Measurements from ENCODE around the gene CFAP46.
"Not testable (repeated sequence)": the region's sequence is repeated elsewhere in the genome, so short reads cannot be mapped to it uniquely, and the experiment has no call there.

CFAP46 gene

GRCh38 chr10:132826524-132827422 lies 115.6 kb downstream of the CFAP46 start:
- H3K4me2 ChIP-seq (ENCODE audit: low read depth, low read length, poor library complexity, severe bottlenecking), result no peak overlapping the region

DNA sequence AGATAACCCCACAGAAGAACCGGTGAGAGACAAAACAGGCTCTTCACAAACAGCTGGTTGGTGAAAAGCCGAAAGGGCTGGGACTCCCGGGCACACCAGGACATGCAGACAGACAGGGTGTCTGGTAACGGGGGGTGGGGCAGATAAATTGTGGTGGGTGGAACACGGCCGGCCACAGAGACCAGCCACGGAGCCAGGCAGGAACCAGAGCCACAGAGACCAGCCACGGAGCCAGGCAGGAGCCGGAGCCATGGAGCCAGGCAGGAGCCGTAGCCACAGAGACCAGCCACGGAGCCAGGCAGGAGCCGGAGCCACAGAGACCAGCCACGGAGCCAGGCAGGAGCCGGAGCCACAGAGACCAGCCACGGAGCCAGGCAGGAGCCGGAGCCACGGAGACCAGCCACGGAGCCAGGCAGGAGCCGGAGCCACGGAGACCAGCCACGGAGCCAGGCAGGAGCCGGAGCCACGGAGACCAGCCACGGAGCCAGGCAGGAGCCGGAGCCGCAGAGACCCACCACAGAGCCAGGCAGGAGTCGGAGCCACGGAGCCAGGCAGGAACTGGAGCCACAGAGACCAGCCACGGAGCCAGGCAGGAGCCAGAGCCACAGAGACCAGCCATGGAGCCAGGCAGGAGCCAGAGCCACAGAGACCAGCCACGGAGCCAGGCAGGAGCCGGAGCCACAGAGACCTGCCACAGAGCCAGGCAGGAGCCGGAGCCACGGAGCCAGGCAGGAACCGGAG lies 116.4 kb downstream of the CFAP46 start:
- not testable (repeated sequence) for H3F3A ChIP-seq (ENCODE audit: low read depth); H3K4me2 ChIP-seq (ENCODE audit: low read depth, low read length, poor library complexity, severe bottlenecking); H3K4me3 ChIP-seq (ENCODE audit: low read length, poor library complexity, severe bottlenecking); H4K20me1 ChIP-seq (ENCODE audit: insufficient read depth, low read length, poor library complexity, severe bottlenecking); H3K79me2 ChIP-seq (ENCODE audit: insufficient read depth, low read length); H3K4me1 ChIP-seq (ENCODE audit: insufficient read depth, low read length, poor library complexity, severe bottlenecking); H3K27me3 ChIP-seq (ENCODE audit: insufficient read depth, low read length, poor library complexity, severe bottlenecking); H2AFZ ChIP-seq (ENCODE audit: low read length); H3K9ac ChIP-seq (ENCODE audit: low read depth, low read length, poor library complexity, severe bottlenecking); H3K9me2 ChIP-seq (replicated peaks; ENCODE audit: low read depth, low read length); H3K36me3 ChIP-seq (ENCODE audit: insufficient read depth, low read length); H3K9me3 ChIP-seq (ENCODE audit: insufficient read depth, low read depth, low read length)

More at GRCh38 chr10:132826524-132827422, 115.6 kb downstream of the CFAP46 start:
- H3K79me2 ChIP-seq (ENCODE audit: insufficient read depth, low read length), result no peaks in the 10 kb centered on the region
- no peaks in the 10 kb centered on the region for H3K27me3 ChIP-seq (ENCODE audit: insufficient read depth, low read length, poor library complexity, severe bottlenecking)
- H3K4me1 ChIP-seq (ENCODE audit: insufficient read depth, low read length, poor library complexity, severe bottlenecking), result no peaks in the 10 kb centered on the region
- H3K9me2 ChIP-seq (replicated peaks; ENCODE audit: low read depth, low read length), result no peaks in the 10 kb centered on the region
- H3K4me3 ChIP-seq (ENCODE audit: low read length, poor library complexity, severe bottlenecking), result no peak overlapping the region
- no peaks in the 10 kb centered on the region for H4K20me1 ChIP-seq (ENCODE audit: insufficient read depth, low read length, poor library complexity, severe bottlenecking)
- H2AFZ ChIP-seq (ENCODE audit: low read length), result no peak overlapping the region
- TF ChIP-seq CTCF (conservative IDR thresholded peaks at IDR 0.05; ENCODE audit: low read length), result no peak
- no peak for TF ChIP-seq EZH2phosphoT487 (IDR thresholded peaks at IDR 0.05; ENCODE audit: borderline replicate concordance)
- peaks cover 7% of the 10 kb centered on the region; the same call in 1 of the 2 replicates for H3K9me3 ChIP-seq (ENCODE audit: insufficient read depth, low read depth, low read length)
- no peaks in the 10 kb centered on the region for H3K36me3 ChIP-seq (ENCODE audit: insufficient read depth, low read length)
- no peaks in the 10 kb centered on the region; the same call in 1 of the 2 replicates for H3F3A ChIP-seq (ENCODE audit: low read depth)
- no peak overlapping the region for H3K9ac ChIP-seq (ENCODE audit: low read depth, low read length, poor library complexity, severe bottlenecking)

DNA sequence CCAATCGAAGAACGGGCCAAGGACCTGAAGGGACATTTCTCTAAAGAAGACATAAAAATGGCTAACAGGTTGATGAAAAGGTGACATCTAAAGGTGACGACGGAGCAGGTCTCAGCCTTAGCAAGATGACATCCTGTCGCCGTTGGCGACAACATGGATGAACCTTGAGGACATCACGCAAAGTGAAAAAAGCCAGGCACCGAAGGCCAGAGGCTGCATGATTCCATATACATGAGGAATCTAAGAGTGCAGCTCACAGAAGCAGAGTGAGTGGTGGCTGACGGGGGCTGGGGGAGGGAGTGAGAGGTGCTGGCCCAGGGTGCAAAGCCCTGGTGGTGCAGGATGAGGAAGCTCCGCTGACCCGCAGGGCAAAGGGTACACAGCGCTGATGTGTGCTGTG lies 122.3 kb downstream of the CFAP46 start:
- H3K79me2 ChIP-seq (ENCODE audit: insufficient read depth, low read length), result no peaks in the 10 kb centered on the region
- H3K9me2 ChIP-seq (replicated peaks; ENCODE audit: low read depth, low read length), result no peaks in the 10 kb centered on the region
- H4K20me1 ChIP-seq (ENCODE audit: insufficient read depth, low read length, poor library complexity, severe bottlenecking), result no peaks in the 10 kb centered on the region
- H3K4me1 ChIP-seq (ENCODE audit: insufficient read depth, low read length, poor library complexity, severe bottlenecking), result no peaks in the 10 kb centered on the region
- no peaks in the 10 kb centered on the region; the same call in 1 of the 2 replicates for H3K9me3 ChIP-seq (ENCODE audit: insufficient read depth, low read depth, low read length)
- no peak overlapping the region for H3K4me3 ChIP-seq (ENCODE audit: low read length, poor library complexity, severe bottlenecking)
- no peaks in the 10 kb centered on the region for H3K36me3 ChIP-seq (ENCODE audit: insufficient read depth, low read length)
- no peak overlapping the region for H3K9ac ChIP-seq (ENCODE audit: low read depth, low read length, poor library complexity, severe bottlenecking)
- no peak for TF ChIP-seq EZH2phosphoT487 (IDR thresholded peaks at IDR 0.05; ENCODE audit: borderline replicate concordance)
- TF ChIP-seq CTCF (conservative IDR thresholded peaks at IDR 0.05; ENCODE audit: low read length), result no peak
- H2AFZ ChIP-seq (ENCODE audit: low read length), result no peak overlapping the region
- no peaks in the 10 kb centered on the region for H3K27me3 ChIP-seq (ENCODE audit: insufficient read depth, low read length, poor library complexity, severe bottlenecking)
- no peak overlapping the region for H3K4me2 ChIP-seq (ENCODE audit: low read depth, low read length, poor library complexity, severe bottlenecking)
- no peaks in the 10 kb centered on the region for H3F3A ChIP-seq (ENCODE audit: low read depth)
